Liver (tissue), 3 donors: ENCODE measurements around the gene SMIM35.

Experiments used
- EGR1 ChIP-seq, 2 donors: IDR thresholded peaks; 2 replicates each; pipeline ENCODE4 v1.6.1; 2016 to 2018; ENCODE audit warnings: antibody characterized with exemption in 2 of 2, low read depth in 2 of 2
- TF ChIP-seq, protein P1 (sequence below): fragments of 150-350 bp; IDR thresholded peaks from 2 replicates; pipeline ENCODE4 v1.5.1; 2017; ENCODE audit warnings: improper control_type of control experiment, low read depth, low read length; ENCODE audit not compliant: missing input control
- TF ChIP-seq, protein P2 (sequence below): IDR thresholded peaks from 2 replicates; pipeline ENCODE4 v1.6.1; 2016; ENCODE audit warnings: antibody characterized with exemption
- donor health status: healthy.
- donor health status: healthy.

DNA sequence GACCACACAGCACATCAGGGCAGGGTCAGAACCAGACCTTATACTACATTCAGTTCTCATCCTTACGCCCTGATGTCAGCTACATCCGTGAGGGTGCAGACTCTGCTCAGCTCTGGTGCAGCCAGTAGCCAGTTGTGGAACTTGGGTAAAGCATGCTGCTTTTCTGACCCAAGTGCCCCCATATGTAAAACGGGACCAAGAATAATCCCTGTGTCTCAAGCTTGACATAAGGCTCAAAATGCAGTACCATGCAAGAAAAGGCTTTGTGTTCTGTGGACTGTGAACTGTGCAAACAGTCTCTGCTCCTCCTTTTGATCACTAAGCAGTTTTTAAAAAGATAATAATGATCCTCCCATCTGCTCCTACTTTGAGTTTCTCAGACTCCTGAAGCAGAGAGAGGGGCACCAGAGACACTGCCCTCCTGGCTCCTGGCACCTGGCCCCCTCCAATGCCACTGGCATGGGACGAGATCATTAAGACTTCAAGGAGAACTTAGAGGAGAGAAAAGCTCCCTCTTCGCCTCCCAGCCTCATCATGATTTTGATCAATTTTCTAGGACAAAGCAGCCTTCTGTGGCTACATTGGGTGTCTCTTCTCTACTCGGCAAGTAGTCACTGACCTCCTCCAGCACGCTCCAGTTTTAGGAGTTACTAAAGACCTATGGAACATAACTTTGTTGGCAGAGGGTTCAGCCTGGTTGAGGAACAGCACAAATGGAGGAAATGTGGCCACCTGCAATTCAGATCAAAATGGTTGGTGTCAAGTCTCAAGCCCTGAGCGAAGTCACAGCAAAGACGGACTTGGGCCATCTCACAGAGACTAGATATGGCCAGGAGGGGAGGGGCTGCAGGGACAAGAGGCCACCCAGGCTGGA is 76.7 kb downstream of the SMIM35 start:
- no peak for TF ChIP-seq EGR1 (IDR thresholded peaks at IDR 0.05; ENCODE audit: low read depth in 2 of 2)
- TF ChIP-seq, protein P1, sequence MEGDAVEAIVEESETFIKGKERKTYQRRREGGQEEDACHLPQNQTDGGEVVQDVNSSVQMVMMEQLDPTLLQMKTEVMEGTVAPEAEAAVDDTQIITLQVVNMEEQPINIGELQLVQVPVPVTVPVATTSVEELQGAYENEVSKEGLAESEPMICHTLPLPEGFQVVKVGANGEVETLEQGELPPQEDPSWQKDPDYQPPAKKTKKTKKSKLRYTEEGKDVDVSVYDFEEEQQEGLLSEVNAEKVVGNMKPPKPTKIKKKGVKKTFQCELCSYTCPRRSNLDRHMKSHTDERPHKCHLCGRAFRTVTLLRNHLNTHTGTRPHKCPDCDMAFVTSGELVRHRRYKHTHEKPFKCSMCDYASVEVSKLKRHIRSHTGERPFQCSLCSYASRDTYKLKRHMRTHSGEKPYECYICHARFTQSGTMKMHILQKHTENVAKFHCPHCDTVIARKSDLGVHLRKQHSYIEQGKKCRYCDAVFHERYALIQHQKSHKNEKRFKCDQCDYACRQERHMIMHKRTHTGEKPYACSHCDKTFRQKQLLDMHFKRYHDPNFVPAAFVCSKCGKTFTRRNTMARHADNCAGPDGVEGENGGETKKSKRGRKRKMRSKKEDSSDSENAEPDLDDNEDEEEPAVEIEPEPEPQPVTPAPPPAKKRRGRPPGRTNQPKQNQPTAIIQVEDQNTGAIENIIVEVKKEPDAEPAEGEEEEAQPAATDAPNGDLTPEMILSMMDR = no peak
- TF ChIP-seq, protein P2, sequence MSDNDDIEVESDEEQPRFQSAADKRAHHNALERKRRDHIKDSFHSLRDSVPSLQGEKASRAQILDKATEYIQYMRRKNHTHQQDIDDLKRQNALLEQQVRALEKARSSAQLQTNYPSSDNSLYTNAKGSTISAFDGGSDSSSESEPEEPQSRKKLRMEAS = no peak
